PFSK-1 (cell line): Measurements from ENCODE around the gene NPR3.

Experiments used
- FOXP2 ChIP-seq: optimal IDR thresholded peaks from 2 replicates; pipeline ENCODE3; 2011; ENCODE audit warnings: borderline replicate concordance, control low read depth, inconsistent platforms; ENCODE audit not compliant: insufficient read depth; ENCODE audit errors: extremely low read length, extremely low read depth
- POLR2AphosphoS5 ChIP-seq: IDR thresholded peaks from 2 replicates; pipeline ENCODE4 v1.6.1; 2012; ENCODE audit warnings: low read depth, mild to moderate bottlenecking, control low read depth, low read length, moderate library complexity
- SIN3A ChIP-seq: IDR thresholded peaks from 2 replicates; pipeline ENCODE4 v1.6.1; 2012; ENCODE audit warnings: mild to moderate bottlenecking, low read length, moderate library complexity, borderline replicate concordance; ENCODE audit not compliant: insufficient read depth
- TAF1 ChIP-seq: IDR thresholded peaks from 2 replicates; pipeline ENCODE4 v1.6.1; 2012; ENCODE audit warnings: low read length, control low read depth, borderline replicate concordance; ENCODE audit not compliant: insufficient read depth
- TF ChIP-seq, protein P1 (sequence below), 2 experiments: IDR thresholded peaks; 2 replicates each; pipeline versions ENCODE4 v1.6.1 to v1.8.0; 2011 to 2012; ENCODE audit warnings: low read depth in 2 of 2, low read length in 2 of 2, control low read depth in 1 of 2, inconsistent platforms in 1 of 2, mild to moderate bottlenecking in 1 of 2, moderate library complexity in 1 of 2; ENCODE audit not compliant: insufficient read depth in 1 of 2

Gene NPR3

DNA sequence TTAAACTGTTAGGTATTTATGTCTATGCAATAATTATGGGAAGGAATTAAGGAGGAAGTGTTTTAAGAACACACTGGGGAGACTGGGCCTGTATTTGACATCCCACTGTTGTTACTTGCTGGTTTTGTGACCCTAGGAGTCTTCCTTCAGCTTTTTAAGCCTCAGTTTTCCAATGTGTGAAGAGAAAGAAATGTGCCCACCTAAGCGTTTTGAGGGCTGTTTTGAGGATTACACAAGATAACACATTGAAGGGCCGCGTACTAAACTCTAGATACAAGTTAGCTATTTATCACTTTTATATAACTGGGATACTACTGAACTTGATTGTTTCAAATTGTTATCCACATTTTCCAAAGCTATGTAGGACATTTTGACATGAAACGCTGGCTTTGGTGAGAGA is 72.5 kb downstream of the NPR3 start:
- no peak for TF ChIP-seq POLR2AphosphoS5
- TF ChIP-seq SIN3A, result no peak
- TF ChIP-seq TAF1, result no peak
- TF ChIP-seq FOXP2, result no peak
- TF ChIP-seq, protein P1, sequence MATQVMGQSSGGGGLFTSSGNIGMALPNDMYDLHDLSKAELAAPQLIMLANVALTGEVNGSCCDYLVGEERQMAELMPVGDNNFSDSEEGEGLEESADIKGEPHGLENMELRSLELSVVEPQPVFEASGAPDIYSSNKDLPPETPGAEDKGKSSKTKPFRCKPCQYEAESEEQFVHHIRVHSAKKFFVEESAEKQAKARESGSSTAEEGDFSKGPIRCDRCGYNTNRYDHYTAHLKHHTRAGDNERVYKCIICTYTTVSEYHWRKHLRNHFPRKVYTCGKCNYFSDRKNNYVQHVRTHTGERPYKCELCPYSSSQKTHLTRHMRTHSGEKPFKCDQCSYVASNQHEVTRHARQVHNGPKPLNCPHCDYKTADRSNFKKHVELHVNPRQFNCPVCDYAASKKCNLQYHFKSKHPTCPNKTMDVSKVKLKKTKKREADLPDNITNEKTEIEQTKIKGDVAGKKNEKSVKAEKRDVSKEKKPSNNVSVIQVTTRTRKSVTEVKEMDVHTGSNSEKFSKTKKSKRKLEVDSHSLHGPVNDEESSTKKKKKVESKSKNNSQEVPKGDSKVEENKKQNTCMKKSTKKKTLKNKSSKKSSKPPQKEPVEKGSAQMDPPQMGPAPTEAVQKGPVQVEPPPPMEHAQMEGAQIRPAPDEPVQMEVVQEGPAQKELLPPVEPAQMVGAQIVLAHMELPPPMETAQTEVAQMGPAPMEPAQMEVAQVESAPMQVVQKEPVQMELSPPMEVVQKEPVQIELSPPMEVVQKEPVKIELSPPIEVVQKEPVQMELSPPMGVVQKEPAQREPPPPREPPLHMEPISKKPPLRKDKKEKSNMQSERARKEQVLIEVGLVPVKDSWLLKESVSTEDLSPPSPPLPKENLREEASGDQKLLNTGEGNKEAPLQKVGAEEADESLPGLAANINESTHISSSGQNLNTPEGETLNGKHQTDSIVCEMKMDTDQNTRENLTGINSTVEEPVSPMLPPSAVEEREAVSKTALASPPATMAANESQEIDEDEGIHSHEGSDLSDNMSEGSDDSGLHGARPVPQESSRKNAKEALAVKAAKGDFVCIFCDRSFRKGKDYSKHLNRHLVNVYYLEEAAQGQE (IDR thresholded peaks at IDR 0.05; ENCODE audit: insufficient read depth in 1 of 2, low read depth in 2 of 2, low read length in 2 of 2), result no peak

DNA sequence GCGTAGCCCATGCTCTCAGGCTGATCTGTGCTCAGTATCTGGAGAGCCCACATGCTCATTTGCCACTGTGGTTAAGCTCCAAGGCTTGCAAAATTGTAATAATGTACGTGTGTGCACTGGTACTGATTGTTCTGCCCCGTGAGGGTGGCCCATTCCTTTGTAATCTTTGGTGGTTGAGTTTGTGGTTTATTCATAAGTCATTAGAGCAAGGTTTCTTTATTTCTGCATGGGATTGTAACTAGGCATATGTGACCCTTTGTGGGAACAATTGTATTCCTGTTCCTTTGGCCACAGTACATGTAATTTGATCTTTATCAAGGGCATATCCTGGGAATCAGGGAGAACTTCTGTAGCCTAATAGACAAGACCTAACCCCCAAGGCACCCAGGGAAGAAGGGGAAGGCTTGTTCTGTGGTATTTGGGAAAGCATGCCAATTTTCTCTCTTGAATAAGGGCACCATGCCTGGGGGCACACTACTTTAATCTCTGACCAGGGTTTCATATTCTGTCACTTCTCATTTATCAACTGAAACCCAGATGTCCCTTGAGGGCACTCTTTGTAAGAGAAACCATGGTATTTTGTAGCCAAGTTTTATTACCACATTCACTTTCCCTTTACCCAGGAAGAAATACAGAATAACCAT is 74.6 kb downstream of the NPR3 start:
- no peak for TF ChIP-seq FOXP2
- TF ChIP-seq, protein P1 (IDR thresholded peaks at IDR 0.05; ENCODE audit: insufficient read depth in 1 of 2, low read depth in 2 of 2, low read length in 2 of 2), result no peak
- no peak for TF ChIP-seq SIN3A
- no peak for TF ChIP-seq TAF1
- no peak for TF ChIP-seq POLR2AphosphoS5

DNA sequence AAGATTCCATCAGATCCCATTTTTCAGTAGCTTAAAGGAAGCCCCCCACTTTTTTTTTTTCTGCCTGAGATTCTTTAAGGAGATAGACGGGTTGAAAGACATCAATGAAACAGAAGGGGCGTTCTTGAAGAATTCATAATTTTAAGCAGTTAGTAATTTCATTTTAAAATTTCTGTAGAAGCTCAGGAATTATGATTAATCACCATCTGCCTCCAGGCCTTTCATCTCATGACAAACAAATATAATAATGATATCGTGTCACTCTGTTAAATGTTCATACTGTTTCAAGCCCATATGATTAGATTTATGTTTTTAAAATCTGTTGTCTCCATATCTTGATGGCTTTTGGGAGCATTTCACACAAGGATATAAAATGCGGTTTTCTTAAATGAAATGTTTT is 75.2 kb downstream of the NPR3 start:
- TF ChIP-seq SIN3A (no peak), FOXP2 (no peak), TAF1 (no peak), POLR2AphosphoS5 (no peak)

DNA sequence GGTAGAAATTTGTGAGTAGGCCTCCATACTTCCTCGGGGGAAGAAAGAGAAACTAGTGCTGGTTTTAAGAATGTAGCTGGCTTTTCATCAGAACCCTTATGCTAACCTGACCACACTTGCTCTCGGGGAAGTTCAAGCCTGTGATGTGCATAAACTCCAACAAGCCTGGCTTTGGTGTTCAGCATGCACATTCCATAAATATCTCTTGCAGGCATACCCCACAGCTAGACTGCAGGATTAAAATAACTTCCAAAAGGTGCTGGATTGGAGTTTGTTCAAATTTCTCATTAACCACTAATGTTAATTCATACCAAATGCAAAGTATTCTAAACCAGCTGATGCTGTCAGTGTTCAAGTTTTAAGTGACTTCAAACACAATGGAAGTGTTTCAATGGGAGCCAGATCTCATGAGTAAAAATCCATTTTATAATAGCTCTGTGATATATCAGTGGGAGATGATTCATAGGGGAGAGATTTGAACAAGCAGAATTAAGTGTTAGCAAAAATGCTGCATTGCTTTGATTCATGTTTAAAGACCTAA is 79.4 kb downstream of the NPR3 start:
- no peak for TF ChIP-seq POLR2AphosphoS5
- TF ChIP-seq, protein P1 (IDR thresholded peaks at IDR 0.05; ENCODE audit: insufficient read depth in 1 of 2, low read depth in 2 of 2, low read length in 2 of 2), result no peak
- no peak for TF ChIP-seq SIN3A
- TF ChIP-seq FOXP2, result no peak
- no peak for TF ChIP-seq TAF1

DNA sequence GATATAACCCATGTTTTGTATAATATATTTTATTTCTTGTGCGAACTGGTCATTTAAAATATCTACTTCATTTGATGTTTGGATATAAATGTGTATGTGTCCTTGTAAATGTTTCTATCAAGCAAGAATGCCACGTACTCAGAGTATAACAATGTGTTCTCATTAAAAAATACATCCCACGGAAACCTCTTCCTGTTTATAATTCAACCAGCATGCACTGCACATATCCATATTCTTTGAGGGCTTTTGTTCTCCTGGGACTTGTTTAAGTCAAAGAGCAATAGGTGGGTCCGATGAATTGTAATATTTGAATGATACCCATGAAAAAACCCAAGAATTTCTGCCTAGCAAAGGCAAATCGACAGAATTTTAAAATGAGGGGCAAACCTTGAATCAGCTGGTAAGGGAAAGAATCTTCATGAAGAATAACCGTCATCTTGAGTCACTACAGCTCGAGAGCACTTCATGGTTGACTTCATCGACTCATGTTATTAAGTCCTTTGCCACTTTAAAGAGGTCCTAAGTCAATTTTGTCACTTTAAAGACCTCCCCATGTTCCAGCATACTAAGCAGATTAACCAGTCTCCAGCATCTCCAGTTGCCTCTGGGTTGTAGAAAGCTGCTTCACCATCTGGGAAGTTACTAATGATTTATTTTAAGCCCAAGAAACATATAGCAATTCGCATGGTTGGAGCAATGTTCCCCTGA is 80.6 kb downstream of the NPR3 start:
- no peak for TF ChIP-seq FOXP2
- TF ChIP-seq, protein P1 (IDR thresholded peaks at IDR 0.05; ENCODE audit: insufficient read depth in 1 of 2, low read depth in 2 of 2, low read length in 2 of 2), result no peak
- no peak for TF ChIP-seq TAF1
- no peak for TF ChIP-seq SIN3A
